Left kidney (tissue), 8 donors: ENCODE results near the gene GPRC5A. TPM values are rescaled to one million over a fixed set of nuclear protein-coding genes. Genes with fewer than 3 reads are reported as not detected.
A peak's percentile ranks its signal among the peaks of the same experiment; 100 is the strongest.
"Not testable (repeated sequence)": the region's sequence is repeated elsewhere in the genome, so short reads cannot be mapped to it uniquely, and the experiment has no call there.

Experiments used
- DNase-seq: peaks from one replicate; pipeline ENCODE4 v3.0.0-alpha.2; 2013
- long read RNA-seq, 8 donors: transcript quantifications; one replicate each; lab custom pipeline, GENCODE V29; 2026
- polyA plus RNA-seq: library from polyadenylated mRNA; unstranded; fragments of 120-200 nt; gene quantifications from one replicate; pipeline ENCODE4 v1.2.1, GENCODE V29; 2013; ENCODE audit not compliant: insufficient read length

Gene GPRC5A
- polyA plus RNA-seq: 7.9 TPM
- long read RNA-seq, donor 1, full-length matches to known transcripts: 4 of 4 reads
- long read RNA-seq, donor 1, partial matches to known transcripts: 0 of 4 reads
- long read RNA-seq, donor 1, other reads (novel, unspliced or antisense): 0 of 4 reads
- long read RNA-seq, donor 2, full-length matches to known transcripts: 3 of 3 reads
- long read RNA-seq, donor 2, partial matches to known transcripts: 0 of 3 reads
- long read RNA-seq, donor 2, other reads (novel, unspliced or antisense): 0 of 3 reads
- long read RNA-seq, donor 3, full-length matches to known transcripts: 4 of 4 reads
- long read RNA-seq, donor 3, partial matches to known transcripts: 0 of 4 reads
- long read RNA-seq, donor 3, other reads (novel, unspliced or antisense): 0 of 4 reads
- long read RNA-seq, donor 4: 0 reads
- long read RNA-seq, donor 5, full-length matches to known transcripts: 2 of 2 reads
- long read RNA-seq, donor 5, partial matches to known transcripts: 0 of 2 reads
- long read RNA-seq, donor 5, other reads (novel, unspliced or antisense): 0 of 2 reads
- long read RNA-seq, donor 6, full-length matches to known transcripts: 2 of 2 reads
- long read RNA-seq, donor 6, partial matches to known transcripts: 0 of 2 reads
- long read RNA-seq, donor 6, other reads (novel, unspliced or antisense): 0 of 2 reads
- long read RNA-seq, donor 7, full-length matches to known transcripts: 8 of 8 reads
- long read RNA-seq, donor 7, partial matches to known transcripts: 0 of 8 reads
- long read RNA-seq, donor 7, other reads (novel, unspliced or antisense): 0 of 8 reads
- long read RNA-seq, donor 8, full-length matches to known transcripts: 3 of 3 reads
- long read RNA-seq, donor 8, partial matches to known transcripts: 0 of 3 reads
- long read RNA-seq, donor 8, other reads (novel, unspliced or antisense): 0 of 3 reads

DNA sequence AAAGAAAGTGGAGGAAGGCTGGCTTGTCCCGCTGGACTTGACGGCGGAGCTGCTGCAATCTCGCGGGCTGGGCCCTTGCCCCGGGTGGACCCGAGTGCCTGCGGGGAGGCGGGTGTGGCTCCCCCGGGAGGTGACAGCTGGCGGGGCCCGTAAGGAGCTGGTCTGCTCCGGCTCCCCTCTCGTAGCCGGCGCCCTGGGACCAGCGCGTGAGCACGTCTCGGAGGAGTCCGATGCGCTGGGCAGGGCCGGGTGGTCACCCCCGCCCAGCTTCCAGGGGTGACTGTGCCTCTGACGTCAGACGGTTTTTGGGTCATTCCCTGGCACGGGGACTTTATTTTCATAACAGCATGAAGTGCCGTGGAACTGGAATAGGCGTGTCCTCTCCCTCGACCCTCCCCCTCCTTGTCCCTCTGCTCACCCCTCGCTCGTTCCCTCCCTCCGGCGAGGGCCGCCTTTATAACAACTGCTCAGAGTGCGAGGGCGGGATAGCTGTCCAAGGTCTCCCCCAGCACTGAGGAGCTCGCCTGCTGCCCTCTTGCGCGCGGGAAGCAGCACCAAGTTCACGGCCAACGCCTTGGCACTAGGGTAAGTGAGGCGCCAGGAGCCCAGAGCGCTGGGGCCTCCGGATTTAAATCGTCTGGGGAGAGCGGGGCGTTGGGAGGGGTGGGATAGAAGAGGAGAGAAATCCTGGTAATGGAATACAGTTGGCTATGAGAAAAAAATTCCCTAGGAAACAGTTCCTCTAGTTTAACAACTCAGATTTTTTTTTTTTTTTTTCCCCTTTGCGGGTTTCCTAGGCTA lies at the start of gene GPRC5A:
Gene GPRC5A, plus strand, starts transcription at position 483 of the 801 bp plus-strand sequence. CDS start 16,688 bp downstream, outside the sequence.
- DNase-seq: peak; percentile 84

DNA sequence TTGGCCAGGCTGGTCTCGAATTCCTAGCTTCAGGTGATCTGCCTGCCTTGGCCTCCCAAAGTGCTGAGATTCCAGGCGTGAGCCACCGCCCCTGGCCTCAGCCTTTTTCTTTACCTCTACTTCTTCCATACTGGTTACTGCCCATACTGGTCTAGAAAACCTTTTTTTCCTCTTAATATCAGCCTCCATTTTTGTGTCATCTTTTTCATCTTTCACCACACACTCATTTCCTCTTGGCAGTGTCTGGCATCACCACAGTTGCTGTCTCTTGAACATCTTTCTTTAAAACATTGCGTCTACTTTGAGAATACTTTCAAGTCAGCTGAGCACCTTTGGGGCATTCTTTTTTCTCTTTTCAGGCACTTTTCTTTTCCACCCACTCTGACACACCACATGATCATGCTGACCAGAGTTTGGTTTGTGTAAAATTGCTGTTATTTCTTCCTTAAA lies 45.5 kb upstream of the GPRC5A start:
- no peak for DNase-seq

DNA sequence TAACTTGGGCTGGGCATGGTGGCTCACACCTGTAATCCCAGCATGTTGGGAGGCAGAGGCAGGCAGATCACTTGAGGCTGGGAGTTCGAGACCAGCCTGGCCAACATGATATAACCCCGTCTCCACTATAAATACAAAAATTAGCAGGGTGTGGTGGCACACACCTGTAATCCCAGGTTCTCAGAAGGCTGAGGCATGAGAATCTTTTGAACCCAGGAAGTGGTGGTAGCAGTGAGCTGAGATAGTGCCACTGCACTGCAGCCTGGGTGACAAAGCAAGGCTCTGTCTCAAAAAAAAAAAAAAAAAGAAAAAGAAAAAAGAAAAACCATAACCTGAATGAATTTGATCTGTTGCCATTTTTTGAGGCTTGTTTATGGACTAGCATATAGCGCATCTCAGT lies 44.6 kb upstream of the GPRC5A start:
- not testable (repeated sequence) for DNase-seq

DNA sequence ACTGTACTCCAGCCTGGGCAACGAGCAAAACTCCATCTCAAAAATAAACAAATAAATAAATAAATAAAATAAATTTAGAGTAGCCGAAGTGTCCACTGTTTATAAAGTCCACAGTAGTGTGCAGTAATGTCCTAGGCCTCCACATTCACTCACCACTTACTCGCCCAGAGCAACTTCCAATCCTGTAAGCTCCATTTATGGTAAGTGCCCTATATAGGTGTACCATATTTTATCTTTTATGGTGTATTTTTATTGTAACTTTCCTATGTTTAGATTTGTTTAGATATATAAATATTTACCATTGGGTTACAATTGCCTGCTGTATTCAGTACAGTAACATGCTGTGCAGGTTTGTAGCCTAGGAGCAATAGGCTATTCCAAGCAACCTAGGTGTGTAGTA lies 37.9 kb upstream of the GPRC5A start:
- no peak for DNase-seq

DNA sequence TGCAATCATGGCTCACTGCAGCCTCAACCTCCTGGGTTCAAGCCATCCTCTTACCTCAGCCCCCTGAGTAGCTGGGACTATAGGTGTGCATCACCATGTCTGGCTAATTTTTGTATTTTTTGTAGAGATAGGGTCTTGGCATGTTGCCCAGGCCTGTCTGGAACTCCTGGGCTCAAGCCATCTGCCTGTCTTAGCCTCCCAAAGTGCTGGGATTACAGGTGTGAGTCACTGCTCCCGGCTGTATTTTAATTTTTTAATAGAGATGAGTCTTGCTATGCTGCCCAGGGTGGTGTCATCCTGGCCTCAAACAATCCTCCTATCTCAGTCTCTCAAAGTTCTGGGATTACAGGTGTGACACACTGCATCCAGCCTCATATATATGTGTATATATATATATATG lies 31.7 kb upstream of the GPRC5A start:
- no peak for DNase-seq

DNA sequence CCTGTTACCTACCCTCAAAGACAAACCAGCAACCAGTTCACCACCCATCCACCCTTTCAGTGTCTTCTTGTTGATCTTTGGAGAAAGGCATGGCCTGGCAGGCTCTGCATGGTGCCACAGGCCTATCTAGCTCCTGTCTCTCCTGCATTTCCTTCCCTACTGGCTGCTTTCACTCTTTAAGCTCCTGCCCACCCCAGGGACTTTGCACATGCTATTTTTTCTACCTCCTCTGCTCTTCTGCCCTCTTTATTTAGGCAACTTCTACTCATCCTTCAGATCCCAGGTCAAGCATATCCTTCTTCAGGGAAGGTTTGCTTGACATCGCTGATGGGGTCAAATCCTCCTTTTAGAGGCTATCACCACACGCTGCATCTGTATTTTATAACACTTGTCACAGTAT lies 27.1 kb upstream of the GPRC5A start:
- DNase-seq: no peak

- no peak for DNase-seq
Observed at GRCh38 chr12:12868477-12869235, 22.7 kb upstream of the GPRC5A start.

DNA sequence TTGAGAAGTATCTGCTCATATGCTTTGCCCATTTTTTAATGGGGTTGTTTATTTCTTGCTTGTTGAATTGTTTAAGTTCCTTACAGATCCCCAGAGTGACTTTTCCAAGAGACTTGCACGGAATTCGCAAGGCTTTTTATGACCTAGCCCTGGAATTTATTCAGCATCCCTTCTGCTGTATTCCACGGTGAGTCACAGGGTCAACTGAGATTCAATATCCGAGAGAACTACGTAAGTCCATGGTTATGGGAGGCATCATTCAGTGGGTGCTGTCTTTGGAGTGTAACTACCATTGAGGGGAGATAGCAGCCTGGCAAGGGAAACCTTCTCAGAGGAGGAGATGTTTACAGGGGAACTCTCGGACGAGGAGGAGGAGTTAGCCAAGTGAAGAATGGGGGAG lies 20.9 kb upstream of the GPRC5A start:
- DNase-seq: no peak

GRCh38 chr12:12871587-12872138 lies 19.7 kb upstream of the GPRC5A start:
- no peak for DNase-seq

DNA sequence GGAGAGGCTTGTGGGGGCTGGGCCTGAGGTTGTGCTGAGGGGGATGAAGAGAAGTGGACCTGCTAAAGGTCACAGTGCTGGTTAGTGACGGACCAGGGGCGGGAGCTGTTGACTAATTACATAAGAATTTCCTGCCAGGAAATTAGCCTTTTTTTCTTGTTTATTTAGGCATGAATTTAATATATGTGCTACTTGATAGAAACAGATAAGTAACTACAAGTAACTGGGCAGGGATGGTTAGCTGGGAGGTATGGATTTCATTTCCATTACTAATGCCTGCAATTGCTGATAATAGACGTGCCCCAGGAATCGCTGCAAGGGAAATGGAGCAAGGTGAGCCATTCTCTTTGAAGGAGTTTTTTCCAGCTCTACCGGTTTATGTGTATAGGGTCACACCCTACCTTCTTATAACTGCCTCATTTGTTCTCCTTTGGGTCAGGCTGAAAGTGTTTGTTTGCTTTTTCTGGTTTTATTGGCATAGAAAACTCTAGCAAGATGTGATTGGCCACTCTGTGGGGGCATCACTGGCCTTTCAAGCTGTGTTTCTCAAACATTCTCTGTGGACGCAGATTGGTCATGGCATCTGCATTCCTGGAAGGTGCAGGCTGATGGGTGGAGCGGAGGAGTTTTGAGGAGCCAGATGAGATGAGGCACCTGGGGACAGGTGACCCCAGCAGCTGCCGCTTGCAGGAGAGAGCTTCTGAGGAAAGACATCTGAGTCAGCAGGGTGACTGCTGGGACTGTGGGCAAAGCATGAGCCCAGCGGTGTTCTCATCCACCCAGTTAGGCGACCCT lies 19.0 kb upstream of the GPRC5A start:
- DNase-seq: peak; percentile 19

GRCh38 chr12:12872934-12873275 lies 18.5 kb upstream of the GPRC5A start:
- DNase-seq: no peak

- DNase-seq: no peak
Observed at GRCh38 chr12:12874029-12874428, 17.3 kb upstream of the GPRC5A start.

DNA sequence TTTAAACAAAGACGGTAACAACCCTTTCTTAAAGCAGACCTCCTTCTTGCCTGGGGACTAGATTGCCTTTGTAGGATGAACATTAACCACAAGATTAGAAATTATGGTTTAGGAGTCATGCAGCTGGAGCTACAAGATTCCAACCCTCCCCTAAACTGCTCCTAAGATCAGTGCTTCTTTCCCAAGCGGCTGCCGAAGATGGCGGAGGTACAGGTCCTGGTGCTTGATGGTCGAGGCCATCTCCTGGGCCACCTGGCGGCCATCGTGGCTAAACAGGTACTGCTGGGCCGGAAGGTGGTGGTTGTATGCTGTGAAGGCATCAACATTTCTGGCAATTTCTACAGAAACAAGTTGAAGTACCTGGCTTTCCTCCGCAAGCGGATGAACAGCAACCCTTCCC lies 16.1 kb upstream of the GPRC5A start:
- not testable (repeated sequence) for DNase-seq

DNA sequence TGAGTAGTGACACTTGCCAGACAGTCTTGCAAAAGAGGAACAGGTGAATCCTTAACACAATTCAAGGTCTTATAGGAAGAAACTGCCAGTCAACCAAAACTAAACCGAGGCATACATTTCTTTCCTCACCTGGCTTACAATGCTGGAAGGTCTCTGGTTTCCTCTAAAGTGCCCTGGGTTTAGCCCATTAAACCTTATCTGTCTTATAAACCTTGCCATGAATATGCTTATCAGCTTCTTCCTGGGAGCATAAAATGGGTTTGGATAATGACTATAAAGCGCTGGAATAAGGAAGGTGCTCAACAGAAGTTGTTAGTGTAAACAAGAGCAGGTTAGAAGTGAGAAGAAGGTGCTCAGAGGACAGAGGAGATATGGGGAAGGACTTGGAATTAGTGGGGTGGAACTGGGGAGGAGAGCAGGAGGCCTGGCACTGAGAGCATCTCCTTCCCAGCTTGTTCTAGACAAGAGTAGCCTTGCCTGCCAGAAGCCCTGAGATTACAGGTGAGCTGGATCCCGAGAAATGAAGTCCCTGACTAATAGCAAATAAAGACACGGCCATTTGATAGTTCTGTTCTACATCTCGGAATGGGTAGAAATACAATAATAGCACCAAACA lies 14.1 kb upstream of the GPRC5A start:
- no peak for DNase-seq

GRCh38 chr12:12877781-12878455 lies 13.4 kb upstream of the GPRC5A start:
- DNase-seq: no peak

DNA sequence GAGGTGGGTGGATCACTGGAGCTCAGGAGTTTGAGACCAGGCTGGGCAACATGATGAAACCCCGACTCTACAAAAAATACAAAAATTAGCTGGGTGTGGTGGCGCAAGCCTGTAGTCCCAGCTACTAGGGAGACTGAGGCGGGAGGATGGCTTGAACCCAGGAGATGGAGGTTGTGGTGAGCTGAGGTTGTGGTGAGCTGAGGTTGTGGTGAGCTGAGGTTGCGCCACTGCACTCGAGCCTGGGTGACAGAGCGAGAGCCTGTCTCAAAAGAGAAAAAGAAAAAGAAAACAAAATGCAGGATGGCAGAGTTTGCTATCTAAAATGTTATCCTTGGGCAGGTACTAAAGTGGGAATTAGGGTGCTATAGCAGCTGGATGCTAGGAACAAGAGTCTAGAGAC lies 10.8 kb upstream of the GPRC5A start:
- no peak for DNase-seq

DNA sequence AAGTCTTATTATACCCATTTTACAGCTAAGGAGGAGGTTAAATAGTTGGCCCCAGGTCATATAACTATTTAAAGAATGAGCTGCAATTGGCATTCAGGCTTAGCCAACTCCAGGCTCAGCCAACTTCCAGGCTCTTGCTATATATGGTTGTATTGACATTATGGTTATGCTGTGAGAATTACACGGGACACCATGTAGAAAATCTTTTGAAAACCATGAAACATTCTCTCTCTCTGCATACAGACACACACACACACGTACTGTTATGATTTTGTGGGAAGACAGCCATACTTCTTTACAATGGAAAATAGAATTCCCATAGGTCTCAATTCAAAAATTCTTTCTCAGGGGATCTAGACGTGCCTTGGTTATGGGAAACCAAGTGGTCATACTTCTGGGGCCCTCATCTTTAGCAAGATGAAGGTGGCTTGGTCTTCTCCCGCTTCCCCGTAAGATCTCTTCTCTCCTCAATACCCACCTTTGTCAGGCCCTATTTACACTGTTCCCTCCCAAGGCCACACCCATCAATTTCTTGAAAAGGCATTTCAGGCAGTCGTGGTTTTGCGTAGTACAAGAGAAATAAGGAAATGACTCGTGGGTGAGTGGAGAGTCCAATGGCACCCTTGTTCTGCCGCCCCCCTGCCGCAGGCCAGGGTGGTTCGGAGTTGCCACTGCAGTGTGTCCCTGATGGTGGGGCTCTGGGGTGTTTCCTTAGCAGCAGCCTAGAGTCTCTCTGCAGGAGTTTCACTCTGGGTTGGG lies 10.0 kb upstream of the GPRC5A start:
- no peak for DNase-seq

GRCh38 chr12:12882288-12882687 lies 9.1 kb upstream of the GPRC5A start:
- no peak for DNase-seq
